A549 treated with ZK216348 at 1 μM for 4 hours (cell line): ENCODE data around the gene IGSF6. TPM values are rescaled to one million over a fixed set of nuclear protein-coding genes. Genes with fewer than 3 reads are reported as not detected.

Source experiments
- total RNA-seq: library from RNA; stranded (reverse); fragments of 200-300 nt; extraction: Qiagen RNA extraction; gene quantifications from 5 replicates; pipeline ENCODE4 v1.2.3, GENCODE V29; 2022; ENCODE audit warnings: low read depth

The IGSF6 gene, protein sequence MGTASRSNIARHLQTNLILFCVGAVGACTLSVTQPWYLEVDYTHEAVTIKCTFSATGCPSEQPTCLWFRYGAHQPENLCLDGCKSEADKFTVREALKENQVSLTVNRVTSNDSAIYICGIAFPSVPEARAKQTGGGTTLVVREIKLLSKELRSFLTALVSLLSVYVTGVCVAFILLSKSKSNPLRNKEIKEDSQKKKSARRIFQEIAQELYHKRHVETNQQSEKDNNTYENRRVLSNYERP
- not detected in 5 replicates for total RNA-seq

DNA sequence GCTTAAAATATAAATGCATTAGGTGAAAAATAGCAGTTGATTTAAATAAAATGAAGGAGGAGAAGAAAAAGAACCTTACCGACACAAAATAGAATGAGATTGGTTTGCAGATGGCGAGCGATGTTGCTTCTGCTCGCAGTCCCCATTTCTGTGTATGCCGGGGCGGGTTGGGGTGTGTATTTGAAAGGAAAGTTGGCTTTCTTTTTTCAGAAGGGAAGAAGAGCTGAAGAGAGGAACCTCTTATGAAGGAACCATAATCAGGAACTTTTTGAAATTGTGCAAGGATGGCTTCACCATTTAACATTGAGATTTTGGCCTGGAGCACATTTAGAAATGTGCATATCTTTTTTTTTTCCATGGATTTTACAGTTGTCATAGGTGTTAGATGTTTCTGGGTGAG is at the start of gene IGSF6:
TSS of gene IGSF6 (minus strand) at position 156 of the 400 bp plus-strand sequence. CDS start at position 146, 10 bp downstream.

DNA sequence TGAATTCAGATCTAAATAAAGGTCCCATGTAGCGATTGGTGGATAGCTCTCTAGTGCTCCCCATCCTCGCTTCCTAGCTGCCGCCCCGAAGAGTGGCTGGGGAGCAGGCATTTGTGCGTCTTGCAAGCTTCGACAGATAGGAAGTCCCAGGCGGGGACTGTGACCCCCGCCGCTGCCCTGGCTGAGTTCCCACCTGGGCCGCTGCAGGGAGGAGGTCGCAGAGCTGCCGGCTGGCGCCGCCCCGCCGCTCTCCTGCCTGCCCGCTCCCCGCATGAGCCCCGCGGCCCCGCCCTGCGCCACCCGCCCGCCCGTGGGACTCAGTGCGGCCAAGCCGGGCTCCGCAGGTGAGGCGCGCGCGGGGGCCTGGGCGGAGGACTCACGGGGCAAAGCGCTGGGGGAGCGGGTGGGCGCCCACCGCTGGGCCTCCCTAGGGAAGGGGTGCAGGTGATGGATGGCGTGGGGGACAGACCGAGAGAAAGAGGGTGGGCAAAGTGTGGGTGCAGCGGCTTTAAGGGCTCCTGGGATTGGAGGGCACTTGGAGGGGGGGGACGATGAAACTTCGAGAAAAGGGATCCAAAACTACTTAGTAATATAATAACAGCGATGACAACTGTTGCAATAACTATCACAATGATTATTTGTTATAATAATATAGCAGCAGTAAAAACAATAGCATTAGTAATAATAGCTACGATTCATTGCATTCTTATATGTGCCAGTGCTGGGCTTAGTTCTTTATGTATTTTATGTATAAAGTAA is 11.7 kb upstream of the IGSF6 start, which contains the start of gene OTOA:
TSS of gene OTOA (plus strand) at position 80 of the 759 bp plus-strand sequence. CDS start 14,547 bp downstream, outside the sequence.

DNA sequence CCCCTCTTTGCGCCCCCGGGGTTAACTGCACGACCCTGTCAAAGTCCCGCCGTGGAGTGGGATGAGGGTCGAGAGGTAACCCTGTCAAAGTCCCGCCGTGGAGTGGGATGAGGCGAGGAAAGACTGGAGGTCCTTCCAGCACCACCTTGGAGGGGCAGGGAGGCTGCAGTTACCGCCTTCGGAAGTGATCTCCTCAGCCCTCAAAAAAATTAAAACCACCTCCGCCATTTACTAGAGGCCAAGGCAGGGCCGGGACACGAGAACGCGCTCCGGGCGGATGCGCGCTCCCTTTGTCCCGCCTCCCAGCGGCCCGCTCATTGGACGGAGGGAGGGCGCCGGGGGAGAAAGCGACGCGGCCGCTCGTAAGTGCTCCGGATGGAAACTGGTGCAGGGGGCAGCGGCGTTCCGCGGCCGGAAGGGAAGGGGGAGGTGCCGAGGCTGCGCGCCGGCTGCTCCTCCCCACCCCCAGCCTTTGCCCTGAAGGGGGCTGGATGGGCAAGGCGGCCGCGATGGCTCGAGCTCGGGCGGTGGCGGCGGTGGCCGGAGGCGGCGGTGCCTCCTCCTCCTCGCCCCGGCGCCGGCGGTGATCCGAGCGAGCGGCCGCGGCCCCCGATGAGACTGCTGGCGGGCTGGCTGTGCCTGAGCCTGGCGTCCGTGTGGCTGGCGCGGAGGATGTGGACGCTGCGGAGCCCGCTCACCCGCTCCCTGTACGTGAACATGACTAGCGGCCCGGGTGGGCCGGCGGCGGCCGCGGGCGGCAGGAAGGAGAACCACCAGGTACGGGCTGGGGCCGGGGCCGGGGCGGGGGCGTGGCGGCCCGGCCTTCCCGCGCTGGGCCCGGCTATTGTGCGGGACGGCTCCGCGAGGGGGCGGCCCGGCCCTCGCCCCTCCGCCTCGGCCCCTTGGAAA is 53.0 kb downstream of the IGSF6 start, which contains the start of gene METTL9:
TSS of gene METTL9 (plus strand) at position 456 of the 909 bp plus-strand sequence. CDS start at position 613, 157 bp downstream.

Other genes starting within 250 kb of the IGSF6 start
- gene METTL9, start 53.0 kb downstream of the IGSF6 start, total RNA-seq = 88.1 to 106 TPM (median 94.4 TPM) in 5 replicates
- 0.08 TPM in 2 of 5 replicates, not detected in the others for gene OTOA, start 11.4 kb upstream of the IGSF6 start, total RNA-seq
- gene NPIPB4, start 205.1 kb upstream of the IGSF6 start, total RNA-seq = 23.3 to 30.9 TPM (median 26.0 TPM) in 5 replicates